ENCODE results near the gene GOLGA6L2.

- TF ChIP-seq, protein P1, sequence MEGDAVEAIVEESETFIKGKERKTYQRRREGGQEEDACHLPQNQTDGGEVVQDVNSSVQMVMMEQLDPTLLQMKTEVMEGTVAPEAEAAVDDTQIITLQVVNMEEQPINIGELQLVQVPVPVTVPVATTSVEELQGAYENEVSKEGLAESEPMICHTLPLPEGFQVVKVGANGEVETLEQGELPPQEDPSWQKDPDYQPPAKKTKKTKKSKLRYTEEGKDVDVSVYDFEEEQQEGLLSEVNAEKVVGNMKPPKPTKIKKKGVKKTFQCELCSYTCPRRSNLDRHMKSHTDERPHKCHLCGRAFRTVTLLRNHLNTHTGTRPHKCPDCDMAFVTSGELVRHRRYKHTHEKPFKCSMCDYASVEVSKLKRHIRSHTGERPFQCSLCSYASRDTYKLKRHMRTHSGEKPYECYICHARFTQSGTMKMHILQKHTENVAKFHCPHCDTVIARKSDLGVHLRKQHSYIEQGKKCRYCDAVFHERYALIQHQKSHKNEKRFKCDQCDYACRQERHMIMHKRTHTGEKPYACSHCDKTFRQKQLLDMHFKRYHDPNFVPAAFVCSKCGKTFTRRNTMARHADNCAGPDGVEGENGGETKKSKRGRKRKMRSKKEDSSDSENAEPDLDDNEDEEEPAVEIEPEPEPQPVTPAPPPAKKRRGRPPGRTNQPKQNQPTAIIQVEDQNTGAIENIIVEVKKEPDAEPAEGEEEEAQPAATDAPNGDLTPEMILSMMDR (conservative IDR thresholded peaks at IDR 0.05 in 1 of 2, IDR thresholded peaks at IDR 0.05 in 1 of 2; ENCODE audit: extremely low read depth in 1 of 2, insufficient read depth in 1 of 2, low read depth in 1 of 2, low read length in 2 of 2) = no peak
- no peak for TF ChIP-seq EZH2 (IDR thresholded peaks at IDR 0.05; ENCODE audit: borderline replicate concordance, low read length)
Observed at GRCh38 chr15:23424111-23424904, 22.7 kb downstream of the GOLGA6L2 start.
